Dedifferentiated amniotic fluid mesenchymal stem cell (primary cell): ENCODE measurements around the gene FOXP2.
"Not testable (repeated sequence)": the region's sequence is repeated elsewhere in the genome, so short reads cannot be mapped to it uniquely, and the experiment has no call there.

Source experiments
- DNase-seq: peaks from one replicate; pipeline ENCODE4 v3.0.0-alpha.2; 2016; ENCODE audit errors: extremely low spot score

Gene FOXP2

DNA sequence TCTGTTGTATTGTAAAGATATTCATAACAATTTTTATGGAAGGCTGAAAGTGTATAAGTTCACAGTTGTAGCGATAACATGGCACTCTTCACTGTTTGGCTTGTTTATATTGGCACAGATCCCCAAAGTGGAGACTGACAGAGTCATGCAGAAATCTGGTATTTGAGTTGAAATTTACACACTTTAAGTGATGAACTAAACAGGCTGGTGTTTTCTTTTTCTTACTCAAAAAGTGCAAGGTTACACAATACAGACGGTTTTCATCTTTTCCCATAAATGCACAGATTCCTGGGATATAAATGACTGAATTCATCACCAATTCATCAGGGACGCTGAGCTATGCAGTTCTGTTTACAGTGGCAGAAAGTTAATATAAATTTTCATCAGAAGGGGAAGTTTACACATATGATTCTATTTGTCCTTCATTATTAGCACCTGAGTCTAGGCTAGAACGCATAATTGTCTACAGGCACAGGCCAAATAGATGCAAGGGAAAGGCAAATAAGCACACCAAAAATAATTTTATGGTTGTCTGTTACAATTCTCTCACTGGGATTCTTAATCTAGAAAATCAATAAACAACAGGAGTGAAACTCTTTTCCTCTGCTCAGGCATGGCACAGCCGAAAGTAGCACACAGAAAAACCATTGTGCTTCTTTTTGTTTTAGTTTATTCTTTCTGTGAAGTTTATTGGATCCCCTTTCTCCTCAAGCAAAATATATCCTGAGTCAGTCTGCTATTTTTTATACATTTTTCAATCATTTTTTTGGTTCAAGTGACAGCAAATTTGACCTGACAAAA lies 88.0 kb downstream of the FOXP2 start:
- peak; percentile 27 for DNase-seq

GRCh38 chr7:114504586-114504985 lies 90.0 kb downstream of the FOXP2 start:
- DNase-seq, result no peak

DNA sequence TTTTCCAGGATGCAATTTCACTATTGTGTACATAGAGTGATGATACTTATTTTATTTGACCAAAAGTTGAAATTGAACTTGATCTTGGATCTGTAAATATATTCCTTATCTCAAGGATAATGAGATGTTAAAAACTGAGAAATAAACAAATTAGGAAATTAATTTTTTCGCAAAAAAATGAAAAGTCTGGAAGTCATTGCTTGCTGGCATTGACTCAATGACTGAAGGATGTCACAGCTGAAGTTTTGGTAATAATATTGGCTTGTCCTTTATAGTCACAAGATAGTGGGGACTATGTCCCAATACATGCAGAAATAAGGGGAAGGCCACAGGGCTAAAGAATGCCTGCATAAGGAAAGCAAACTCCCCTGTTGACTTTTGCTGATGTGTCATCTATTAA lies 92.8 kb downstream of the FOXP2 start:
- DNase-seq, result no peak

DNA sequence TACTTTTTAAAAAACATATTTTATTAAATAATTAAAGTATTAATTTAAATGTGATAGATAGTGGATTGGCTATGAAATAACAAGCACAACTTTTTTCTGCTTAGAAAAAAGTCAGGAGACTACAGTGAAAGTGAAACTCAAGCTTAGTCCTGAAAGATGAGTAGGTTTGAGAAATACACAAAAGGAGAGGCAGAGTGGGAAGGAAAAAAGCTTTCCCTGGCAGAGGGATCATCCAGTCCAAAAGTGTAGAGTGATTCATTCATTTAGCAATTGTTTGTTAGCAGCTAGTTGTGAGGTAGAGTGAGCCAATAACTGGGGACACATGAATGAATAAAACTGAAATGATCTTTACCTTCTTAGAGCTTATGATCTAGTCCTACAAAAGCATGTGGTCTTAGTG lies 93.5 kb downstream of the FOXP2 start:
- DNase-seq, result no peak

DNA sequence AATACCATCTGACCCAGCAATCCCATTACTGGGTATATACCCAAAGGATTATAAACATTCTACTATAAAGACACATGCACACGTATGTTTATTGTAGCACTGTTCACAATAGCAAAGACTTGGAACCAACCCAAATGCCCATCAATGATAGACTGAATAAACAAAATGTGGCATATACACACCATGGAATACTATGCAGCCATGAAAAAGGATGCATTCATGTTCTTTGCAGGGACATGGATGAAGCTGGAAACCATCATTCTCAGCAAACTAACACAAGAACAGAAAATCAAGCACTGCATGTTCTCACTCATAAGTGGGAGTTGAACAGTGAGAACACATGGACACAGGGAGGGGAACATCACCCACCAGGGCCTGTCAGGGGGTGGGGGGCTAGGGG lies 96.2 kb downstream of the FOXP2 start:
- DNase-seq, result not testable (repeated sequence)

DNA sequence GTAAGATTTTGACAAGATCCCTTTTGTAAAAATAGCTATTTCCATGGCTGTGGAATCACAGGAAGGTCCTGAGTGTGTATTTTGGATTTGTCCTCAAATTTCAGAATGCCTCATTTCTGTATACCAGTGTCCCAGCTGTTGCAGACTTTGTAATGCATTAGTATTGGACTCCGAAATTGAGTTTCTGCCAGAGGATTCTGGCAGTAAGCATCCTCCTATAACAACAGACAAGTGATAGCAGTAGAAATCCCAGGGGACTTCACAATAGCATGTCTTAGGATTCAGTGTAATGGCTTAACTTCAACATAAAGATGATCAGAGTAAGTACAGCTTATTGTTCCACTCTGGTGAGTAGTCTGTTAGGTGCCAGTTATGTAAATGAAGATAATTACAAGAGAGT lies 104.6 kb downstream of the FOXP2 start:
- no peak for DNase-seq

GRCh38 chr7:114522081-114522480 lies 107.5 kb downstream of the FOXP2 start:
- no peak for DNase-seq

- no peak for DNase-seq
These were observed 113.0 kb downstream of the FOXP2 start for GRCh38 chr7:114527589-114527988.

GRCh38 chr7:114530057-114530611 lies 115.5 kb downstream of the FOXP2 start:
- peak; percentile 82 for DNase-seq

- no peak for DNase-seq
These were observed 116.7 kb downstream of the FOXP2 start for GRCh38 chr7:114531326-114531725.

GRCh38 chr7:114533131-114533530 lies 118.5 kb downstream of the FOXP2 start:
- DNase-seq, result no peak

DNA sequence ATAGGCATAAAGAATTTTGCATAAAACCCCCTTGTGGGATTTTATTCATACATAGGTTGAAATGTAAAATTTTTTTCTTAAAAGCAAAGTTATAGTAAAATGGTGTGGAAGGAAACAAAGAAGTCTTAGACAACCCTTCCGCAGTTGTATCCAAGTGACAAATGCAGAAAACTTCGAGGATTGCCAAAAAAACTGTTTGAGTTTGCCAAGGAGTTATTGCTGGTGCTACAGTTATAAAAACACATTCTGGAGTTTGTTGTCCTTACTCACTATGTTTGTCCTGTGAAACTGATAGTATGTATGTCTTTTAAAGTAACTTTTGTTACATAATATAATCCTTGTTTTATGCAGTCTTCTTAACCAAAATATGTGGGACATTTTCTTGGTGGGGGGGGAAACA lies 120.3 kb downstream of the FOXP2 start:
- no peak for DNase-seq

- peak; percentile 65 for DNase-seq
These were observed 125.0 kb downstream of the FOXP2 start for GRCh38 chr7:114539575-114539974.

GRCh38 chr7:114540291-114540690 lies 125.7 kb downstream of the FOXP2 start:
- DNase-seq, result no peak

DNA sequence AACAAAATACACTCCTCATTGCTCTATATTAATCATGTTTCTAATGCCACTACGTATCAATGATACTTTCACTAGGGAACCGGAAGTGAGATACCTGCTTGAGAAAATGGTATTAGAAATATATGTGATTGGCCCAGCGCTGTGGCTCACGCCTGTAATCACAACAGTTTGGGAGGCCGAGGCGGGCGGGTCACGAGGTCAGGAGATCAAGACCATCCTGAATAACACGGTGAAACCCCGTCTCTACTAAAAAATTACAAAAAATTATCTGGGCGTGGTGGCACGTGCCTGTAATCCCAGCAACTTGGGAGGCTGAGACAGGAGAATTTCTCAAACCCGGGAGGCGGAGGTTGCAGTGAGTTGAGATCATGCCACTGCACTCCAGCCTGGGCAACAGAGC lies 132.7 kb downstream of the FOXP2 start:
- not testable (repeated sequence) for DNase-seq

DNA sequence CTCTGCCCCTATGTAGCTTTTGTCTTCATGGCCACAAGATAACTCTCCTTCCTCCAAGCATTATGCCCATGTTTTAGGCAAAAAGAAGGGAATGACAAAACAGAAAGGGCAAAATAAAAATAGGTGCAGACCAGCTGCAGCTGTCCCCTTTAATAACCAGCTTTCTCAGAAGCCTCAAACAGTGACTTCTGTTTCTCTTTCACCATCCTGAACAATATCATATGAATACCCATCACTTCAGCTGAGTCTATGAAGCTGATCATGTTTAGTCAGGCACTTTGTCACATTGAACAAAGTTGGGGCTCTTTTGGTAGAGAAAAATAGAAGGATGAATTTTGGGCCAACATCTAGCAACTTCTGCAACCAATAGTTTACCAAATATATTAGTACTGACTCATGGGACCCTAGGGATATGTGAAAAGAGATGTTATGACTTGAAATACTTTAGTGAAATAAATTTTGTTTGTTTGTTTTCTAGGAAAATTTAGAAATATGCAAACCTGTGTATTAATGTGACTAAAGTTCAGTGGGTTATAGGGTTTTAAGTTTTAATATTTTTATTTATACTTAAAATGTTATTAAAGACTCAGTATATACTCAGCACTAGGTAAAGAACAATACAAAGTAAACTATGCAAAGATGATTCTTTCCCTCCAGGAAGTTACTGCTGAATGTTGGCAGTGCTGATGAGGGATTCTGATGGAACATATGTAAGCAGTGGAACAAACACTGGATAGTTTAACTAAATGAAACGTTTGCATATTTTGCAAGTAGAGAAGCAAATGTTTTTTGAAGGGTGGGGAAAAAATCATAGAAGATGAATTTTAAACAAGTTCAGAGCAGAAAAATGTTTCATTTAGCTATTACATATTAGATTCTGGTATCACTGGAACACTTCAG lies 133.7 kb downstream of the FOXP2 start:
- no peak for DNase-seq

DNA sequence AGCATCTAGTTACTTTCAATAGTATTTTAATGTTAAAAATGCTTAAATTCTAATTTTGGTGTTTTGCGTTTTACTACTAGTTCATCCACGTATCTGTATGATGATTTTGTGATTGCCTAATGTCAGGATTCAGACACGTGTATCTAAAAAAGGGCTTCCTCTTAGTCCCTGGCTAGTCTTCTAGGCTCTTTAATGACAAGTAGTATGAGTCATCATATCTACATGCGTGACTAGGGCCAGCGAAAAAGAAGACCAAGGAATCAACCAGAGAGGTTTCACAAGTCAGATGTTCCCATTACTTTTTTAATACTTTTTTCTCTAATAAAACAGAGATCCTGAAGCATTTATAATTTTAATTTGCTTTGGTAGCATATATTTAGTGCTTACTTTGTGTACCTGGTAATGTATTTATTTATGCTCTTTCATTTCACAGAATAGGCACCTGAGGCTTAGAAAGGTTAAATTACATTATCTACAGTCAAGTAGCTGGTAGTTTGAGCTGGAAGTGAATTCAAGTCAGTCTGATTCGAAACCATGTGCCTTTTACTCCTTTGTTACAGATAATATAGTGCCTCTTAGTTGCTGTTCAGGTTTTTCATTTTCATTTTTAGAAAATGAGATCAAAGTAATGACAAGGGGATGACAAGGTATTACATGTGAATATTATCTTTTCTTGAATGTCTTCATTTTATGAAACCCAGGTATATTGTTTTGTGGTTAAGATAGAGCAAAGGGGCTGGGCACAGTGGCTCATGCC lies 140.3 kb downstream of the FOXP2 start:
- DNase-seq, result no peak

DNA sequence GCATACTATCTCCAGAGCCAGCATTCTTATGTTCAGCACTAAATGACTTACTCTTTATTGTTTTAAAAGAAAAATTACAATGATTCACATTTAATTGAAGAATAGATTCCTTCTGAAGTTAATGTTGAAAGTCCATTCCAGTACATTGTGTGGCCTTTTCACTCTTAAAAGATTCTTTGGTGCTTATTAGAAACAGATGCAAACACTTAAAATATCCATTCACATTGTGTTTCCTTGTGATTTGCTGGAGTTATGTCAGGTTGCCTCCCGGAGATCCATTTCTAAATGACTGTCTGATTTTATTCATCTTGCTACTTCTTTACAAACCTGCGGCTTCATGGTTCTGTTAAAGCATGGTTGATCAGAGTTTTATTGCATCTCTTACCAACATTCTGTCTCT lies 152.8 kb downstream of the FOXP2 start:
- DNase-seq, result peak; percentile 20

- DNase-seq, result no peak
These were observed 154.6 kb downstream of the FOXP2 start for GRCh38 chr7:114569220-114569619.

GRCh38 chr7:114574384-114574783 lies 159.8 kb downstream of the FOXP2 start:
- peak; percentile 30 for DNase-seq

DNA sequence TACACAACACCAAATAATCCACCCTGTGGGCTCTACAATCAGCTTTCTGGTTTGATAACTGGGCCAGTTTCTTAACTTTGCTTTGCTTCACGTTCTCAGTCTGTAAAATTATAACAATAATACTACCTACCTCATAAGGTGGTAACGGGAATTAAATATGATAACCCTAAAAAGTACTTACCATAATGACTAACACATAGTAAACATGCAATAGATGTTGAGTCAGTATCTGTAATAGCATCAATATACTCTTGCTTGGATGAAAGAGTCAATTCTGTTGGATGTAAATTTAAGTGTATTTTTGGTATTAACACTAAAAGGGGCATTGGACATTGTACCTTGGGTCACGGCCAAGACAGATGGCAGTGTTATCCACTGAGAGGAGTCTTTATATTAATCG lies 160.5 kb downstream of the FOXP2 start:
- no peak for DNase-seq

GRCh38 chr7:114580963-114581362 lies 166.3 kb downstream of the FOXP2 start:
- not testable (repeated sequence) for DNase-seq
